ENCODE data around the gene ATP6V0B. TPM values are rescaled to one million over a fixed set of nuclear protein-coding genes. Genes with fewer than 3 reads are reported as not detected.

ATP6V0B gene
- total and polyA plus RNA-seq, 4 donors: 69.5 to 277 (median 129) TPM

DNA sequence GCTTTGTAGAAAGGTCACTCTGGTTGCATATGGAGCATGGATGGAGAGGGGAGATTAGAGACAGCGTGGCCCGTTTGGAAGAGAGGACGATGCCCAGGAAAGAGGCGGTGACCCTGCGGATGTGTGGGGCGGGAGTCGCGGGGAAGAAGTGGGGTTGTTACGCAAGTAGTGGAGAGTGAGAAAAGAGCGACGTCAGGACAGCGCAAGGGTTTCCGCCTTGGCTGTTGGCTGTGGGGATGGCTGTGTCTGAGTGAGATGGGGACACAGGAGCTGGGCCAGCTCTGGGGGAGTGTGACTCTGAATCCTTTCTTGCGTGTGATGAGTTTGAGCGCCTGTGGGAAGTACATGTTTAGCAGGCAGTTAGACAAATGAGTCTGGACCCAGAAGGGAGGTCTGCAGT, 8.0 kb downstream of the ATP6V0B start:
- H3K4me1 ChIP-seq (ENCODE audit: control insufficient read depth in 4 of 4, insufficient read depth in 4 of 4, low read length in 3 of 4): peaks cover 7 to 22% (median 12%) of the 10 kb centered on the region in 4 donors
- H3K9ac ChIP-seq (ENCODE audit: low read depth in 1 of 2, low read length in 2 of 2): no peak overlapping the region
- TF ChIP-seq RAD21 (IDR thresholded peaks at IDR 0.05) (no peak), JUND (IDR thresholded peaks at IDR 0.05) (no peak), NR2F2 (IDR thresholded peaks at IDR 0.05) (no peak), RXRA (IDR thresholded peaks at IDR 0.05) (no peak), MAX (IDR thresholded peaks at IDR 0.05) (no peak), TAF1 (conservative IDR thresholded peaks at IDR 0.05) (no peak), CTCF (IDR thresholded peaks at IDR 0.05; ENCODE audit: low read depth, low read length, missing input control) (no peak), FOXA2 (IDR thresholded peaks at IDR 0.05) (no peak), HNF4G (IDR thresholded peaks at IDR 0.05) (no peak), ATF3 (IDR thresholded peaks at IDR 0.05) (no peak)
- no peaks in the 10 kb centered on the region for H3K9me3 ChIP-seq (ENCODE audit: control insufficient read depth in 4 of 4, low read length in 3 of 4)
- no peak for DNase-seq (ENCODE audit: low spot score)
- H3K27ac ChIP-seq (ENCODE audit: low read depth in 1 of 2, low read length in 2 of 2): no peak overlapping the region
- WGBS: 89% methylated on average over 15 of the region's 15 CpGs
- no peaks in the 10 kb centered on the region for H3K27me3 ChIP-seq (ENCODE audit: control insufficient read depth in 4 of 4, insufficient read depth in 4 of 4, low read length in 3 of 4)
- peaks cover 0 to 4% (median 0%) of the 10 kb centered on the region in 4 donors for H3K36me3 ChIP-seq (ENCODE audit: control insufficient read depth in 4 of 4, insufficient read depth in 3 of 4, low read depth in 1 of 4, low read length in 3 of 4)
- no peak overlapping the region for H3K4me3 ChIP-seq (ENCODE audit: low read depth in 1 of 3, low read length in 3 of 3)

GRCh38 chr1:43983253-43983899, 8.6 kb downstream of the ATP6V0B start:
- no peaks in the 10 kb centered on the region for H3K27me3 ChIP-seq (ENCODE audit: control insufficient read depth in 4 of 4, insufficient read depth in 4 of 4, low read length in 3 of 4)
- peaks cover 0 to 4% (median 0%) of the 10 kb centered on the region in 4 donors for H3K36me3 ChIP-seq (ENCODE audit: control insufficient read depth in 4 of 4, insufficient read depth in 3 of 4, low read depth in 1 of 4, low read length in 3 of 4)
- no peak overlapping the region for H3K4me3 ChIP-seq (ENCODE audit: low read depth in 1 of 3, low read length in 3 of 3)
- no peak for TF ChIP-seq HNF4A (conservative IDR thresholded peaks at IDR 0.05)
- TF ChIP-seq JUND (IDR thresholded peaks at IDR 0.05): no peak
- TF ChIP-seq ZBTB33 (IDR thresholded peaks at IDR 0.05): no peak
- no peak for TF ChIP-seq YY1 (IDR thresholded peaks at IDR 0.05)
- no peak for TF ChIP-seq GABPA (IDR thresholded peaks at IDR 0.05 in 1 of 2, conservative IDR thresholded peaks at IDR 0.05 in 1 of 2)
- TF ChIP-seq REST (IDR thresholded peaks at IDR 0.05): no peak
- TF ChIP-seq SP1 (IDR thresholded peaks at IDR 0.05): no peak
- H3K4me1 ChIP-seq (ENCODE audit: control insufficient read depth in 4 of 4, insufficient read depth in 4 of 4, low read length in 3 of 4): peaks cover 3 to 16% (median 8%) of the 10 kb centered on the region in 4 donors
- no peak overlapping the region for H3K27ac ChIP-seq (ENCODE audit: low read depth in 1 of 2, low read length in 2 of 2)
- H3K9me3 ChIP-seq (ENCODE audit: control insufficient read depth in 4 of 4, low read length in 3 of 4): no peaks in the 10 kb centered on the region
- no peak overlapping the region for H3K9ac ChIP-seq (ENCODE audit: low read depth in 1 of 2, low read length in 2 of 2)
- WGBS: 93% methylated on average over 12 of the region's 12 CpGs
- no peak for DNase-seq (ENCODE audit: low spot score)

Measured in liver (tissue), 9 donors.